Liver (tissue), 3 donors: ENCODE measurements around the gene TCEA3.

Source experiments
- CTCF ChIP-seq: fragments of 150-350 bp; IDR thresholded peaks from 2 replicates; pipeline ENCODE4 v1.5.1; 2017; ENCODE audit warnings: improper control_type of control experiment, low read depth, low read length; ENCODE audit not compliant: missing input control
- EGR1 ChIP-seq, 2 donors: IDR thresholded peaks; 2 replicates each; pipeline ENCODE4 v1.6.1; 2016 to 2018; ENCODE audit warnings: antibody characterized with exemption in 2 of 2, low read depth in 2 of 2
- GABPA ChIP-seq, 2 donors: IDR thresholded peaks in 1 of 2; conservative IDR thresholded peaks in 1 of 2; 2 replicates each; pipeline ENCODE4 v1.6.1; 2016; ENCODE audit warnings: antibody characterized with exemption in 2 of 2, mild to moderate bottlenecking in 1 of 2, moderate library complexity in 1 of 2
- MAX ChIP-seq: IDR thresholded peaks from 2 replicates; pipeline ENCODE4 v1.6.1; 2016; ENCODE audit warnings: antibody characterized with exemption
- RAD21 ChIP-seq, 2 donors: IDR thresholded peaks; 2 replicates each; pipeline ENCODE4 v1.6.1; 2016; ENCODE audit warnings: antibody characterized with exemption in 2 of 2, mild to moderate bottlenecking in 2 of 2
- REST ChIP-seq: IDR thresholded peaks from 2 replicates; pipeline ENCODE4 v1.6.1; 2016; ENCODE audit warnings: antibody characterized with exemption, mild to moderate bottlenecking
- RXRA ChIP-seq, 2 donors: IDR thresholded peaks; 2 replicates each; pipeline ENCODE4 v1.6.1; 2017 to 2018; ENCODE audit warnings: antibody characterized with exemption in 2 of 2, mild to moderate bottlenecking in 1 of 2
- SP1 ChIP-seq: IDR thresholded peaks from 2 replicates; pipeline ENCODE4 v1.6.1; 2018; ENCODE audit warnings: antibody characterized with exemption, mild to moderate bottlenecking
- TAF1 ChIP-seq: conservative IDR thresholded peaks from 2 replicates; pipeline ENCODE4 v1.6.1; 2016; ENCODE audit warnings: antibody characterized with exemption, mild to moderate bottlenecking
- YY1 ChIP-seq: IDR thresholded peaks from 2 replicates; pipeline ENCODE4 v1.6.1; 2016; ENCODE audit warnings: antibody characterized with exemption, mild to moderate bottlenecking
- ZBTB33 ChIP-seq: IDR thresholded peaks from 2 replicates; pipeline ENCODE4 v1.6.1; 2016; ENCODE audit warnings: antibody characterized with exemption
- donor health status: healthy.
- donor health status: healthy.

- no peak for TF ChIP-seq CTCF
- no peak for TF ChIP-seq RAD21 (IDR thresholded peaks at IDR 0.05)
- TF ChIP-seq ZBTB33, result no peak
- no peak for TF ChIP-seq YY1
- no peak for TF ChIP-seq SP1
- TF ChIP-seq EGR1 (IDR thresholded peaks at IDR 0.05; ENCODE audit: low read depth in 2 of 2), result no peak
- TF ChIP-seq RXRA (IDR thresholded peaks at IDR 0.05), result no peak
- no peak for TF ChIP-seq REST
- no peak for TF ChIP-seq GABPA (IDR thresholded peaks at IDR 0.05 in 1 of 2, conservative IDR thresholded peaks at IDR 0.05 in 1 of 2)
- TF ChIP-seq MAX, result no peak
- no peak for TF ChIP-seq TAF1
These were observed 6.9 kb upstream of the TCEA3 start for GRCh38 chr1:23431431-23431830.
